Endometrial microvascular endothelial cells (primary cell): ENCODE results near the gene PROB1. TPM values are rescaled to one million over a fixed set of nuclear protein-coding genes. Genes with fewer than 3 reads are reported as not detected.
"Not testable (repeated sequence)": the region's sequence is repeated elsewhere in the genome, so short reads cannot be mapped to it uniquely, and the experiment has no call there.

ENCODE experiments used
- in situ Hi-C: cut with HindIII; loops from 2 replicates; pipeline ENCODE4 v1.10.0; 2017; ENCODE audit warnings: low sequenced_read_pairs, low pct_unique_long_range_greater_than_20kb; ENCODE audit errors: inconsistent ontology term
- total RNA-seq: library from RNA; depleted of rRNA; stranded (reverse); fragments of >200 nt; gene quantifications from one replicate; pipeline ENCODE4 v1.2.3, GENCODE V29; 2015; ENCODE audit errors: inconsistent ontology term

The PROB1 gene
- total RNA-seq, 1 donor from 2014 or later, result 1.8 TPM

- in situ Hi-C loops, result loop anchor here (10.0 kb wide), 1 partner anchor 109 kb away; no protein-coding TSS in a partner anchor
These were observed 21.0 kb upstream of the PROB1 start for GRCh38 chr5:139415869-139416268.

GRCh38 chr5:139415221-139415861 is 20.4 kb upstream of the PROB1 start:
- in situ Hi-C loops, result loop anchor here (10.0 kb wide), 1 partner anchor 109 kb away; no protein-coding TSS in a partner anchor

GRCh38 chr5:139414581-139415130 is 19.8 kb upstream of the PROB1 start:
- in situ Hi-C loops, result loop anchor here (10.0 kb wide), 1 partner anchor 110 kb away; no protein-coding TSS in a partner anchor

- in situ Hi-C loops, result loop anchor here (10.0 kb wide), 1 partner anchor 111 kb away; no protein-coding TSS in a partner anchor
These were observed 19.1 kb upstream of the PROB1 start for GRCh38 chr5:139413963-139414362.

- in situ Hi-C loops, result loop anchor here (10.0 kb wide), 1 partner anchor 112 kb away; no protein-coding TSS in a partner anchor
These were observed 18.2 kb upstream of the PROB1 start for GRCh38 chr5:139413153-139413552.

GRCh38 chr5:139410993-139411828 is 16.3 kb upstream of the PROB1 start:
- in situ Hi-C loops, result loop anchor here (10.0 kb wide), 1 partner anchor 114 kb away; no protein-coding TSS in a partner anchor

GRCh38 chr5:139410121-139410992 is 15.5 kb upstream of the PROB1 start:
- in situ Hi-C loops, result loop anchor here (10.0 kb wide), 1 partner anchor 114 kb away; no protein-coding TSS in a partner anchor

- in situ Hi-C loops, result not testable (repeated sequence)
These were observed 14.2 kb upstream of the PROB1 start for GRCh38 chr5:139409116-139409515.

- in situ Hi-C loops, result no loop called here
These were observed 13.3 kb upstream of the PROB1 start for GRCh38 chr5:139408191-139408590.

GRCh38 chr5:139407517-139407916 is 12.6 kb upstream of the PROB1 start:
- in situ Hi-C loops, result no loop called here

- in situ Hi-C loops, result no loop called here
These were observed 12.1 kb upstream of the PROB1 start for GRCh38 chr5:139406963-139407362.

- in situ Hi-C loops, result no loop called here
These were observed 9.6 kb upstream of the PROB1 start for GRCh38 chr5:139404484-139404840.

GRCh38 chr5:139403787-139404483 is 9.0 kb upstream of the PROB1 start, which contains the start of gene SPATA24:
Gene SPATA24 (minus strand): TSS chr5:139404089. CDS start chr5:139404060, 29 bp downstream.
- in situ Hi-C loops, result no loop called here

GRCh38 chr5:139403418-139403786 is 8.5 kb upstream of the PROB1 start:
- in situ Hi-C loops, result no loop called here

- in situ Hi-C loops, result no loop called here
These were observed 7.8 kb upstream of the PROB1 start for GRCh38 chr5:139402561-139403158.

GRCh38 chr5:139401546-139401945 is 6.6 kb upstream of the PROB1 start:
- in situ Hi-C loops, result no loop called here

- in situ Hi-C loops, result no loop called here
These were observed 4.7 kb upstream of the PROB1 start for GRCh38 chr5:139399501-139400121.
